ENCODE data around the gene DENND1A. TPM values are rescaled to one million over a fixed set of nuclear protein-coding genes. Genes with fewer than 3 reads are reported as not detected.

DENND1A gene
- total RNA-seq, 2 donors from 2014 or later, result 12.6 to 22.7 TPM

GRCh38 chr9:123657099-123657498 lies 272.8 kb downstream of the DENND1A start:
- H3K9me3 Mint-ChIP-seq, result peaks cover 8 to 9% of the 10 kb centered on the region in 2 donors
- peaks cover 11 to 14% of the 10 kb centered on the region in 2 donors for H3K36me3 Mint-ChIP-seq
- DNase-seq (ENCODE audit: low spot score in 2 of 2) (no peak), ATAC-seq (no peak)
- no peak overlapping the region for H3K27ac Mint-ChIP-seq

DNA sequence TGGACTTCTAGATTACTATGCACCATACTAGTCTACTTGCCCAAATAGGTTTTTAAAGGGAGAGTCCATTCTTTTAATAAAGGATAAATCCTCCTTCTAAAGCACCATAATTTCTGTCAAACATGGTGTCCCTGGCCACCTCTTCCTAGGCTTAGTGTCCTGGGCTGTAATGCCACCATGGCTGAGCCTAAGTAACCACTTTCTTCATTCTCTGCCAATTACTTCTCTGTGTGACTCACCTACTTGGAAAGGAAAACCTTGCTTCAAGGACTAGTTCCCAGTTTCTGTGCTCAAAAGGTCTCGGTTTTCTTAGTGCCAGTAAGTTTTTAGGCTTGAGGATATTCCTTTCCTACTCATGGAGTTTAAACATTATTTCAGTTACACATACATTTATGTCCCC lies 273.4 kb downstream of the DENND1A start:
- no peak for ATAC-seq
- Mint-ChIP-seq H3K36me3 (peaks cover 6 to 14% of the 10 kb centered on the region in 2 donors), H3K9me3 (peaks cover 2 to 3% of the 10 kb centered on the region in 2 donors), H3K27ac (no peak overlapping the region)
- no peak for DNase-seq (ENCODE audit: low spot score in 2 of 2)

DNA sequence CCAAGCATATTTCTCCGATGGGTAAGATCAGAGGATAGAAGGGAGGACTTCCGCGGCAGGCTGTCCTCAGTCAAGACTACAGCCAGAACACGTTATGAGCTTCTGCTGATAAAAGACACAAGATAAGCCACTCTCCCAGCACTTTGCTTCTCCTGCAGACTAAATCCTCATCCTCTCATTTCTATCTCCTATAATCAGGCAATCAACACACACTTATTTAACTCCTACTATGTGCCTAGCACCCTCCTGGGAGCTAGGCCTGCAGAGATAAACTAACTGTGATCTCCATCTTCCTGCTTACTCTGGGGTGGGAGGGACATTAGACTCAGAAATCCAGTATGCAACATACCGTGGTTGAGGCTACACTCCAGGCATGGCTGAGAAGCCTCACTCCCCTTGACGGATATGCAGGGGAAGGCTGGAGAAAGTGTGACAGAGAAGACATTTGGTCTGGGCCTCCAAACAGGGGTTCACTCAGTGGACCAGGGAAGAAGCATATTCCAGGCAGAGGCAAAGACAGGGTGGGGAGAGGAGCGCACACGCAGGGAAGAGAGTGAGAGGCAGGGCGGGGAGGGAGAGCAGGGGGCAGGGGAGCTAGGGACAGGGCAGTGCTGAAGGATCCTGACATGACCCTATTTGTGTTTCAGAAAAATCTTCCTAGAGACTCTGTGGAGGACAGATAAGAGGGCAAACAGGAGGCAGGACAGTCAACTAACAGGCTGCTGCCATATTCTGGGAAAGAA lies 274.1 kb downstream of the DENND1A start:
- H3K9me3 Mint-ChIP-seq, result peaks cover 0 to 4% of the 10 kb centered on the region in 2 donors

DNA sequence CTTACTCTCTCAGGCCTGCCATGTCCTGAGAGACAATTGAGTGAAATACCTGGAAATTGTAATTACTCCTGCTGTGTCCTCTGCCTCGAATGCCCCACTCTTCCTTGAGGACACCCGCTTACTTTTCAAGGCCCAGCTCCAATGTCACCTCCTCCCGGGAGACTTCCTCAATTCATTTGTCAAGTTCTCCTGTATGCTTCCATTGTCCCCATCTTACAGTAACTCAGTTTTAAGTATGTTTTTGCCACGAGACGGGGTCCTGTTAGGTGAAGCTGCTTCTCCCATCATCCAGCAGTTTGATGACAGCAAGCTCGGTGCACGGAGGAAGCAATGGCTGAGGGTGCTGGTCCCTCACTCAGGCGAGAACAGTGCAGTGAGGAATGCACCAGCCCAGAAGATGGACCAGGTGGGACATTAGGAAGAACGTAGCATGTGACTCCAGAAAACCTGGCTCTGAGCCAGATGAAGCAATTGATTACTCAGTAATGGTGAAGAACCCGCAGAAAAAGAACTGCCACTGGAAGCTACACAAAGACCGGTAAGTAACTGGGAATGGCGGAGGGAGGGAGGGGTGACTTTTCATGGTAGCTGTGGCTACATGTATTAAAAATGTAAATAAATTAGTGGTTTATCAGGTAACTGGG lies 274.8 kb downstream of the DENND1A start:
- peaks cover 0 to 4% of the 10 kb centered on the region in 2 donors for H3K9me3 Mint-ChIP-seq
- DNase-seq (ENCODE audit: low spot score in 2 of 2), result no peak
- no peak overlapping the region for H3K27ac Mint-ChIP-seq
- peaks cover 4 to 10% of the 10 kb centered on the region in 2 donors for H3K36me3 Mint-ChIP-seq
- no peak for ATAC-seq

More for the DNA sequence above, 274.1 kb downstream of the DENND1A start:
- Mint-ChIP-seq H3K27ac (no peak overlapping the region), H3K36me3 (peaks cover 4 to 12% of the 10 kb centered on the region in 2 donors)
- DNase-seq (ENCODE audit: low spot score in 2 of 2), result no peak
- no peak for ATAC-seq

DNA sequence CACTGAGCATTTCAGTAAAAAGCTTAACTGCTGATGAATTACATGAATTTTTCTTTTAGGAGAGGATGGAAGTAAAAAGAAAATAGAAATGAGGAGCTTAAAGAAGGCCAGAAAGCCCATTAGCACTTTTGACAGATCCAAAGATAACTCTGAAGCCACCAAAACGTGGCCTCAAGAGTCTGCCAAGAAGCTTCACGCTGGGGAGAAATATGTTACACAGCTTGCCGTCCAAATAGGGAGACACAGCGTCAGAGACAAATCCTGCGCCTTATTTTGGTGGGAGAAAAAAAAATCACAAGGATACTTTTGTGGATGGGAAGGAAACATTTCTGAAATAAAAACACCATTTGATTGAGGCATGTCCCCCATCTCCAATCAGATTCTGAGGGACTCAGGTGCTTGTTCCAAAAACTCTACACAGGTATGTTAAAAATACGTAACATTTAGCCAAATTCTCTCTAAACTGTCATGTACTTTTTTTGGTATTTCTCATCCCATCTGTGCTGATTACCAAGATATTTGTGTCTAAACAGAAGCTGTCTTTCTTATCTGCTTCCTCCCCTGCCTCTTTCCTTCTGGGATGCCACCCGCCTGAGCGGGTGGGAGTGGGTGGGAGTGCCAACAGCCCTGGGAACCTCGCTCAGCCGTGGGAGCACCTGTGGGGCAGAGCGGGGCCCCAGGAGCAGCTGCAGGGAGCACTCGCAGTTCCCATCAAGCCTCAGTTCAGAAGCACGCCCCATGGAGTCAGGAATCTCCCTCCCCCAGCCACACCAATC lies 275.5 kb downstream of the DENND1A start:
- H3K9me3 Mint-ChIP-seq, result peaks cover 0 to 4% of the 10 kb centered on the region in 2 donors
- DNase-seq (ENCODE audit: low spot score in 2 of 2), result no peak
- H3K36me3 Mint-ChIP-seq, result peaks cover 4 to 10% of the 10 kb centered on the region in 2 donors
- H3K27ac Mint-ChIP-seq, result no peak overlapping the region
- ATAC-seq, result no peak

DNA sequence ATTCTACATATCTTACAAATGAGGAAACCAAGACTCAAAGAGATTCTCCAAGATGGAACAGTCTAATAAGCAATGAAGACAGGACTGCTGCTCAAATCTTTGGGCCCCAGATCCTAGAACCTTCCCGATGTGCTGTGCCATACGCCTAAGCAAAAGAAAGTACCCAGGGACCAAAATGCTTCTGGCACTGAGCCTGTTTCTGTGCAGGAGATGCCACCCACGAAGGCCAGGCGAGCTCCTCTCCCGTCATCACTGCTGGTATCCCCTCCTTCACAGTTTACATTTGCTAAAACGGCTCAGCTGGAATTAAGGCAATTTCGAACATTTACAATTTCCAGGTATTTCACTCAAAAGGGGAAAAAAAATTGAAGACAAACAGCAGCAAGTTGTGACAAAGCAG lies 277.5 kb downstream of the DENND1A start:
- Mint-ChIP-seq H3K9me3 (peaks cover 0 to 4% of the 10 kb centered on the region in 2 donors), H3K36me3 (peaks cover 7 to 10% of the 10 kb centered on the region in 2 donors), H3K27ac (no peak overlapping the region)
- ATAC-seq, result no peak
- DNase-seq (ENCODE audit: low spot score in 2 of 2), result no peak

- no peak for DNase-seq (ENCODE audit: low spot score in 2 of 2)
- H3K36me3 Mint-ChIP-seq, result peaks cover 9 to 10% of the 10 kb centered on the region in 2 donors
- no peak for ATAC-seq
- H3K9me3 Mint-ChIP-seq, result peaks cover 0 to 4% of the 10 kb centered on the region in 2 donors
- no peak overlapping the region for H3K27ac Mint-ChIP-seq
These were observed 278.1 kb downstream of the DENND1A start for GRCh38 chr9:123651871-123652270.

GRCh38 chr9:123651273-123651672 lies 278.7 kb downstream of the DENND1A start:
- DNase-seq (ENCODE audit: low spot score in 2 of 2), result no peak
- peaks cover 0 to 4% of the 10 kb centered on the region in 2 donors for H3K9me3 Mint-ChIP-seq
- peaks cover 9 to 10% of the 10 kb centered on the region in 2 donors for H3K36me3 Mint-ChIP-seq
- no peak overlapping the region for H3K27ac Mint-ChIP-seq
- ATAC-seq, result no peak

DNA sequence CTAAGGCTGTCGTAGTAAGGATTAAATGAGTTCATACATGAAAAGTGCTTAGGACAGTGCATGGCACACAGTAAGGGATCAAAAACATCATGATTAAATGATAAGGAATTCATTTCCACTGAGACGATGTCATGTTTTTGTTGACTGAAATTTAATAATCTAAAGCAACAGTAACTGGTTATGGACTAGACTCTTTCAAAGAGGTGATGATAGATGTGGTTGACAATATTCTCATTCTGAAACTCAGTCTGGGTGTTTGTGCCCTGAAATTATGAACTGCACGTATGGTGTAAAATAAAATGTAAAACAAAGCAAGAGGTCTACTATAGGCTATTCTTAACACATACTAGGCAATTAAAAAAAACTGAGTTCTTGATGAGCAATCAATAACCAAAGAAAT lies 280.0 kb downstream of the DENND1A start:
- ATAC-seq (peak in 1 of 2 donors; percentile 61), DNase-seq (ENCODE audit: low spot score in 2 of 2) (no peak)
- Mint-ChIP-seq H3K27ac (no peak overlapping the region), H3K9me3 (peaks cover 0 to 4% of the 10 kb centered on the region in 2 donors), H3K36me3 (peaks cover 9 to 10% of the 10 kb centered on the region in 2 donors)

DNA sequence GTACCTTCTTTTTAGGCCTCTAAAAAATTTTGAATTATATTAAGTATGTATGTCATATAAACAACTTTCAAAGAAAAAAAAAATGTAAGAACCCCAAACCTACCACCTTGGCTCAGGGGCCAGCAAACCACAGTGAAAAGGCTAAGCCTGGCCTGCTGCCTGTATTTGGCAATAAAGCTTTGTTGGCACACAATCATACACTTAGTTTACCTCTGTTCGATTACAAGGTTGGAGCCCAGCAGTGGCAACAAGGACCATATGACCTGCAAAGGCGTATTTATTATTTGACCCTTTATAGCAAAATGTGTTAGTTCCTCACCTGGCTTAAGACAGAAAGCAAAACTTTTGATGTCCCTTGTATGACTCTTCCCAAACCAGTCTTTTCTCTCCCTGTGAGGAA lies 282.8 kb downstream of the DENND1A start:
- H3K27ac Mint-ChIP-seq, result no peak overlapping the region
- H3K36me3 Mint-ChIP-seq, result peaks cover 9 to 25% of the 10 kb centered on the region in 2 donors
- peaks cover 0 to 4% of the 10 kb centered on the region in 2 donors for H3K9me3 Mint-ChIP-seq
- DNase-seq (ENCODE audit: low spot score in 2 of 2), result no peak
- ATAC-seq, result no peak

- no peak for DNase-seq (ENCODE audit: low spot score in 2 of 2)
These were observed 284.2 kb downstream of the DENND1A start for GRCh38 chr9:123645762-123646161.

GRCh38 chr9:123645126-123645525 lies 284.8 kb downstream of the DENND1A start:
- Mint-ChIP-seq H3K36me3 (peaks cover 5 to 15% of the 10 kb centered on the region in 2 donors), H3K9me3 (no peaks in the 10 kb centered on the region), H3K27ac (no peak overlapping the region)
- DNase-seq (ENCODE audit: low spot score in 2 of 2), result no peak
- ATAC-seq, result no peak

More at GRCh38 chr9:123645762-123646161, 284.2 kb downstream of the DENND1A start:
- Mint-ChIP-seq H3K27ac (no peak overlapping the region), H3K9me3 (no peaks in the 10 kb centered on the region), H3K36me3 (peaks cover 5 to 15% of the 10 kb centered on the region in 2 donors)
- no peak for ATAC-seq

DNA sequence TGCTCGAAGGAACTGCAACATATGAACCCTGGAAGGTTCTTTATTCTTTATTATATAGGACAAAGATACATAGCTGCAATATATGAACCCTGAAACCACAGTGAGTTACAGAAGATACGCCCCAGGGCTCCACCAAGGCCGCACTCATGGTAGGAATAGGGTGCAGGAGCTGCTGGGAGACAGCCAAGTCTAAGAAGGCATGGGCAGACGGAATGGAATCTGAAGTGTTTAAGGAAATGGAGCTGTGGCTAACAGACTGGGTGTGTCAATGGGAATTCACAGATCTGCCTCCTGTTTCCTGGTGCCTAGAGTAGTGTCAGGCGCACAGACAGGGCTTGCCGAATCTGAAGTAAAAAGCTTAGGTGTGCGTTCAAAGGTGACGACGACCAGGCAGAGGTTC lies 286.4 kb downstream of the DENND1A start:
- H3K36me3 Mint-ChIP-seq, result peaks cover 5 to 15% of the 10 kb centered on the region in 2 donors
- ATAC-seq (no peak), DNase-seq (ENCODE audit: low spot score in 2 of 2) (no peak)
- H3K9me3 Mint-ChIP-seq, result no peaks in the 10 kb centered on the region
- H3K27ac Mint-ChIP-seq, result no peak overlapping the region

GRCh38 chr9:123642291-123643278 lies 287.3 kb downstream of the DENND1A start:
- Mint-ChIP-seq H3K36me3 (peaks cover 3 to 15% of the 10 kb centered on the region in 2 donors), H3K27ac (no peak overlapping the region), H3K9me3 (no peaks in the 10 kb centered on the region)
- DNase-seq (ENCODE audit: low spot score in 2 of 2) (no peak), ATAC-seq (no peak)

DNA sequence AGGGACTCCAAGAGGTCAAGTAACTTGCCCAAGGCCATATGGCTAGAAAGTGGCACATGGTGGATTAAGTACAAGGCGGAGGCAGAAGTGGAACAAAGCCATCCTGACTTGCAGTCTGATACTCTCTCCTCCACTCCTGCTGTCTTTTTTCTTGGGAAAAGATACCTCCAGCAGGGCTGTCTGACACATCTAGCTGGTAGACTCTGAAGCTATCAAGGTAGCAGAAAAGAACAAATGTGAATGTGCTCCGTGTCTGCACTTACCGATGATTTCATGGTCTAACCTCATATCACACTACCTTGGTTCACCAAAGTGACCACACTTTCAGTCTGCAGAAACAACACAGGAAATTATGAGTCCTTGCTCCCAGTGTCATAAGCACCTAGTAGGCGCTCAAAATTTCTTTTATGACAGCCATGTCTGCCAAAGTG lies 289.1 kb downstream of the DENND1A start:
- DNase-seq (ENCODE audit: low spot score in 2 of 2) (peak in 1 of 2 donors; percentile 36), ATAC-seq (peak; percentile 89 to 96)
- Mint-ChIP-seq H3K36me3 (peaks cover 0 to 15% of the 10 kb centered on the region in 2 donors), H3K9me3 (no peaks in the 10 kb centered on the region), H3K27ac (peak overlapping the region; percentile 13 to 46)

GRCh38 chr9:123639743-123640142 lies 290.2 kb downstream of the DENND1A start:
- H3K36me3 Mint-ChIP-seq, result peaks cover 0 to 15% of the 10 kb centered on the region in 2 donors
- ATAC-seq, result no peak
- no peak for DNase-seq (ENCODE audit: low spot score in 2 of 2)
- H3K9me3 Mint-ChIP-seq, result no peaks in the 10 kb centered on the region
- H3K27ac Mint-ChIP-seq, result no peak overlapping the region

All from activated naive CD4-positive, alpha-beta T cell treated with anti-CD3 and anti-CD28 coated beads, Interleukin-2, amount 50 U/mL, for 72 hours (primary cell).